ENCODE results near the gene MEST. TPM values are rescaled to one million over a fixed set of nuclear protein-coding genes. Genes with fewer than 3 reads are reported as not detected.
A peak's percentile ranks its signal among the peaks of the same experiment; 100 is the strongest.

The MEST gene
- total and polyA plus RNA-seq, 2 donors (not counting 3 experiments of a cell fraction or from before 2014, with no cell fraction given), result 46.7 to 52.6 TPM

- no peaks in the 10 kb centered on the region for H4K20me1 ChIP-seq (replicated peaks; ENCODE audit: control insufficient read depth, extremely low read depth, insufficient read depth, low read length)
- H3K4me3 ChIP-seq (replicated peaks in 1 of 3; ENCODE audit: insufficient read depth in 1 of 3, low read depth in 1 of 3, low read length in 3 of 3), result no peak overlapping the region
- dilution Hi-C loops (cut with MboI; ENCODE audit: extremely low pct_ligation_motif_present, low sequenced_read_pairs) (no loop called here), intact Hi-C loops (cut with micrococcal nuclease) (loop anchor here (1.0 to 5.0 kb wide), 3 partner anchors 55 to 237 kb away; partner anchors contain the start of gene COPG2)
- H3K79me2 ChIP-seq (ENCODE audit: control insufficient read depth, insufficient read depth, low read length), result no peaks in the 10 kb centered on the region
- DNase-seq (ENCODE audit: low read depth, low spot score), result no peak
- no peak overlapping the region for H3K9ac ChIP-seq (replicated peaks; ENCODE audit: extremely low read depth, insufficient read depth, low read length)
- H3K9me3 ChIP-seq (replicated peaks; ENCODE audit: control insufficient read depth, insufficient read depth, low read length), result no peaks in the 10 kb centered on the region
- H3K4me2 ChIP-seq (ENCODE audit: insufficient read depth, low read length), result peak overlapping the region; percentile 45
- no peak overlapping the region for H2AFZ ChIP-seq (ENCODE audit: low read depth, low read length)
- ChIA-PET CTCF (no interaction called here), POLR2A (no interaction called here)
- peaks cover 2 to 7% of the 10 kb centered on the region in 2 experiments for H3K27me3 ChIP-seq (ENCODE audit: control insufficient read depth in 2 of 2, insufficient read depth in 2 of 2, low read length in 2 of 2)
- TF ChIP-seq GATA2 (IDR thresholded peaks at IDR 0.05; ENCODE audit: insufficient read depth, insufficient read length, low read depth, low read length), result no peak
- TF ChIP-seq CTCF (IDR thresholded peaks at IDR 0.05; ENCODE audit: extremely low read depth in 1 of 2, insufficient read depth in 1 of 2, low read depth in 1 of 2, low read length in 2 of 2), result no peak
- no peak for TF ChIP-seq JUN (IDR thresholded peaks at IDR 0.05; ENCODE audit: borderline replicate concordance, insufficient read depth, insufficient read length, low read depth)
- no peak for TF ChIP-seq MAX (IDR thresholded peaks at IDR 0.05; ENCODE audit: insufficient read depth, insufficient read length)
- TF ChIP-seq MYC (IDR thresholded peaks at IDR 0.05; ENCODE audit: low read depth, low read length), result no peak
- no peak for TF ChIP-seq EZH2 (IDR thresholded peaks at IDR 0.05; ENCODE audit: borderline replicate concordance, low read depth, low read length, severe bottlenecking)
- no peak for TF ChIP-seq POLR2A (IDR thresholded peaks at IDR 0.05; ENCODE audit: low read depth, low read length)
- no peak for TF ChIP-seq POLR2AphosphoS5 (IDR thresholded peaks at IDR 0.05; ENCODE audit: insufficient read depth, low read depth, low read length)
- H3K36me3 ChIP-seq (ENCODE audit: control insufficient read depth in 2 of 2, extremely low read depth in 1 of 2, insufficient read depth in 2 of 2, low read length in 2 of 2), result no peaks in the 10 kb centered on the region
- BruUV-seq (replicated peaks), result no TSS peak
- H3K9me1 ChIP-seq (replicated peaks; ENCODE audit: control insufficient read depth, extremely low read depth, insufficient read depth, low read length), result no peaks in the 10 kb centered on the region
- no peak overlapping the region for H3K27ac ChIP-seq (ENCODE audit: insufficient read depth, low read depth, low read length)
- H3K4me1 ChIP-seq (ENCODE audit: control insufficient read depth, extremely low read depth, insufficient read depth, low read length), result peaks cover 34% of the 10 kb centered on the region
- no peak for FAIRE-seq
Observed at GRCh38 chr7:130485734-130486113, 6.2 kb upstream of the MEST start.
